Measurements from ENCODE around the gene WFDC11. TPM values are rescaled to one million over a fixed set of nuclear protein-coding genes. Genes with fewer than 3 reads are reported as not detected.

The WFDC11 gene
- polyA plus RNA-seq, 1 experiment: not detected

DNA sequence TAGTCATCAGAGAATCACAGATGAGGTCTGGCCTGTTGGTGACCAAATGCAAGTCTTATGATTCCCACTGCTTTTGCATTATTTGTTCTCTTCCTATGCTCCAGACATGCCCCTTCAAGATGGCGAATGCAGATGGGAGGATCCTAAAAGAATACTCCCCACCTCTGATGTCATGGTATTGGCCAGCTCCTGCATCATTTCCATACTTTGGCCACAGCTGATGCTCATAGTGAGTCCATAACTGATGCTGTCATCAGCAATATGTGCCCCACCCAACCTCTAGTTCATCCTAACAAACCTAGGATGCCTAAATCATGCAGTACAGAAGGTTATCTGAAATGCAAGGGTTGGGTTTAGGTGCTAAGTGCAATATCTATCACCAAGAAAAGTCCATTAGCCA lies 33.5 kb downstream of the WFDC11 start:
- H3K27me3 ChIP-seq (ENCODE audit: control insufficient read depth, insufficient read depth, low read length): no peaks in the 10 kb centered on the region
- H3K27ac ChIP-seq (ENCODE audit: low read depth, low read length): no peak overlapping the region
- ChIA-PET CTCF (no interaction called here), POLR2A (no interaction called here)
- TF ChIP-seq, protein P1, sequence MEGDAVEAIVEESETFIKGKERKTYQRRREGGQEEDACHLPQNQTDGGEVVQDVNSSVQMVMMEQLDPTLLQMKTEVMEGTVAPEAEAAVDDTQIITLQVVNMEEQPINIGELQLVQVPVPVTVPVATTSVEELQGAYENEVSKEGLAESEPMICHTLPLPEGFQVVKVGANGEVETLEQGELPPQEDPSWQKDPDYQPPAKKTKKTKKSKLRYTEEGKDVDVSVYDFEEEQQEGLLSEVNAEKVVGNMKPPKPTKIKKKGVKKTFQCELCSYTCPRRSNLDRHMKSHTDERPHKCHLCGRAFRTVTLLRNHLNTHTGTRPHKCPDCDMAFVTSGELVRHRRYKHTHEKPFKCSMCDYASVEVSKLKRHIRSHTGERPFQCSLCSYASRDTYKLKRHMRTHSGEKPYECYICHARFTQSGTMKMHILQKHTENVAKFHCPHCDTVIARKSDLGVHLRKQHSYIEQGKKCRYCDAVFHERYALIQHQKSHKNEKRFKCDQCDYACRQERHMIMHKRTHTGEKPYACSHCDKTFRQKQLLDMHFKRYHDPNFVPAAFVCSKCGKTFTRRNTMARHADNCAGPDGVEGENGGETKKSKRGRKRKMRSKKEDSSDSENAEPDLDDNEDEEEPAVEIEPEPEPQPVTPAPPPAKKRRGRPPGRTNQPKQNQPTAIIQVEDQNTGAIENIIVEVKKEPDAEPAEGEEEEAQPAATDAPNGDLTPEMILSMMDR (IDR thresholded peaks at IDR 0.05; ENCODE audit: low read depth, low read length): no peak
- no peak overlapping the region for H3K4me3 ChIP-seq (ENCODE audit: low read depth, low read length)
- H3K9me3 ChIP-seq (ENCODE audit: control insufficient read depth, insufficient read depth, low read length): no peaks in the 10 kb centered on the region
- no peak for DNase-seq (ENCODE audit: low read depth, low spot score)

DNA sequence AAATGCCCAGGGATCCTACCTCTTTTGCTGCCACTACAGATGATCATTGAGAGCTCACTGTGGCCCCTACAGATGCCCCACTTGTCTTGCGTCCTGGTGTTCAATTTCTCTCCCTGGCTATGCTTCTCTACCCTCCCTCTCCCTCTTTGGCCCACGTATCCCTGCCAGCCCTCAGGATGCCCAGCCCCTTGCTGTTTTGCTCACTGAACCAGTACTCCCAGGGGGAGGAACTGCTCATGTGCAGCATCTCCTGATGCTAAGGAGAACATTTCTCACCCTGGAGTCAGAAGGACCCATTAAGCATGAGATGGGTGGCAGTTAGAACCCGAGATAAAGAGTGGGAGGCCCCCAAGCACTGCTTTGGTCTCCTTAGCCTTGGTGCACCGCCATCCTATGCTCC lies 38.9 kb downstream of the WFDC11 start, which contains the start of gene WFDC9:
Gene WFDC9 (minus strand): TSS at position 101 of the 400 bp plus-strand sequence. CDS start 21,103 bp downstream, outside the sequence.
- TF ChIP-seq, protein P1 (IDR thresholded peaks at IDR 0.05; ENCODE audit: low read depth, low read length): no peak
- no peaks in the 10 kb centered on the region for H3K27me3 ChIP-seq (ENCODE audit: control insufficient read depth, insufficient read depth, low read length)
- no peak for DNase-seq (ENCODE audit: low read depth, low spot score)
- CTCF ChIA-PET: no interaction called here
- no peak within 1 kb of the TSS for H3K4me3 ChIP-seq (ENCODE audit: low read depth, low read length)
- POLR2A ChIA-PET: no interaction called here
- no peak within 1 kb of the TSS for H3K27ac ChIP-seq (ENCODE audit: low read depth, low read length)
- H3K9me3 ChIP-seq (ENCODE audit: control insufficient read depth, insufficient read depth, low read length): no peaks in the 10 kb centered on the region

DNA sequence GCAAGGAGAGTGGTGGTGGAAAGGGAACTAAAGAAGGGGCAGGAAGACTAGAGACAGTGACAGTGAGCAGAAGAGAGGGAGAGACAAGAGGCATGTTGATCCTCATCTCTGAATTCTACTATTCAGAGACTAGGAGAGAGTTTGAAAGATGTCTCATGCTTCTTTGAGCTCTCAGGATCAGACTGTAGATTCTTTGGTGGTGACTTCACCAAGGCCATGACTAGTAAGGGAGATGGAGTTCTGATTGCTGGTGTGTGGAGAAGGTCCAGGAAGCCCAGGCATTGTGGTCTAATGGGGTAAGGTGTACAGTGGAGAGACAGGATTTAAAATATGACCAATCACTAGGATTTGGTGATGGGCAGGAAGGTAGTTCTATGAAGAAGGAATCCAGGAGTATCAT lies 39.7 kb downstream of the WFDC11 start:
- DNase-seq (ENCODE audit: low read depth, low spot score): no peak
- POLR2A ChIA-PET: no interaction called here
- Histone ChIP-seq H3K27ac (ENCODE audit: low read depth, low read length) (no peak overlapping the region), H3K9me3 (ENCODE audit: control insufficient read depth, insufficient read depth, low read length) (no peaks in the 10 kb centered on the region), H3K4me3 (ENCODE audit: low read depth, low read length) (no peak overlapping the region), H3K27me3 (ENCODE audit: control insufficient read depth, insufficient read depth, low read length) (no peaks in the 10 kb centered on the region)
- TF ChIP-seq, protein P1 (IDR thresholded peaks at IDR 0.05; ENCODE audit: low read depth, low read length): no peak
- CTCF ChIA-PET: interaction anchor here (0.6 to 1.7 kb wide), 3 partner anchors 11 to 174 kb away, joined by 4 to 6 read pairs (median 4); no protein-coding TSS in a partner anchor

DNA sequence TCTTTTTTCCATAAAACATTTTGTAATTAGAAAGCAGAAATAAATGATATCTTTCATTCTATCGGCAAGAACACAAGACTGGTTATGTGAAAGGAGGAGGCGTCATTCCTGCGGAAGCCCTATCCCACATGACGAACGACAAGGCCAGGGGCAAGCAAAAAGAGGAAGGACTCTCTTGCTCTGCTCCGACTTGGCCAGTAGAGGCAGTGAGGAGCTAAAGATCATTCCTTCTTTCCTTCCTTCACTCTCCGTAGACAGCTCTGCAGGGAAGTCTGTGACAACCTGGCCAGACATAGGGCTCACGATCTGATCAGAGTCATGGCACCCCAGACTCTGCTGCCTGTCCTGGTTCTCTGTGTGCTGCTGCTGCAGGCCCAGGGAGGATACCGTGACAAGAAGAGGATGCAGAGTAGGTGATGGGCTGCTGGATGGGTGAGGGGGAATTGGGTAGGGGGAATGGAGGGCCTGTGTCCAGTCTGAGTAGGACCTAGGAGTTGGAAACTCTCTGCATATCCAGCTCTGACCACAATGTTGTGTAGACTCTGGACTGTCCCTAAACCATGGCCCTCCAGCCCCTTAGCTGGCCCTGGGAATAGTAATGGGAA lies 40.4 kb downstream of the WFDC11 start, which contains the start of gene WFDC10A:
Gene WFDC10A (plus strand): TSS at position 244 of the 605 bp plus-strand sequence. CDS start 75 bp downstream, at position 319.
- CTCF ChIA-PET: interaction anchor here (1.0 to 2.8 kb wide), 9 partner anchors 8 to 336 kb away, joined by 3 to 16 read pairs (median 5); no protein-coding TSS in a partner anchor
- no peak for DNase-seq (ENCODE audit: low read depth, low spot score)
- TF ChIP-seq, protein P1 (IDR thresholded peaks at IDR 0.05; ENCODE audit: low read depth, low read length): peak; percentile 75
- no peak within 1 kb of the TSS for H3K4me3 ChIP-seq (ENCODE audit: low read depth, low read length)
- no peaks in the 10 kb centered on the region for H3K9me3 ChIP-seq (ENCODE audit: control insufficient read depth, insufficient read depth, low read length)
- POLR2A ChIA-PET: no interaction called here
- H3K27ac ChIP-seq (ENCODE audit: low read depth, low read length): no peak within 1 kb of the TSS
- no peaks in the 10 kb centered on the region for H3K27me3 ChIP-seq (ENCODE audit: control insufficient read depth, insufficient read depth, low read length)

DNA sequence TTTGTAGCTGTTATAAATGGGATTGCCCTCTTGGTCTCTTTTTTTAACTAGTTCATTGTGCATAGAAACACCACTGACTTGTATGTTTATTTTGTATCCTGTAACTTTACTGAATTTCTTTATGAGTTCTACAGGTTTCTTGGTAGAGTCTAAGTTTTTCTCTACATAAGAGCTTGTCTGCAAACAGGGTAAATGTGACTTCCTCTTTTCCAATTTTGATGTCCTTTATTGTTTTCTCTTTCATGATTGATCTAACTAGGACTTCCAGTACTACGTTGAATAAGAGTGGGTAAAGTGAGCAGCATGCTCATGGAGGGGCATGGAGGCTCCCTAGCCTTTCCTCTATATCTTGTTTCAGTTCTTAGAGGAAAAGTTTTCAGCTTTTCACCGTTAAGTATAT lies 43.5 kb downstream of the WFDC11 start:
- TF ChIP-seq, protein P1 (IDR thresholded peaks at IDR 0.05; ENCODE audit: low read depth, low read length): no peak
- Histone ChIP-seq H3K9me3 (ENCODE audit: control insufficient read depth, insufficient read depth, low read length) (no peaks in the 10 kb centered on the region), H3K4me3 (ENCODE audit: low read depth, low read length) (no peak overlapping the region), H3K27me3 (ENCODE audit: control insufficient read depth, insufficient read depth, low read length) (no peaks in the 10 kb centered on the region), H3K27ac (ENCODE audit: low read depth, low read length) (no peak overlapping the region)
- ChIA-PET CTCF (interaction anchor here (1.1 kb wide), 1 partner anchor 145 kb away, joined by 3 read pairs; no protein-coding TSS in a partner anchor), POLR2A (no interaction called here)
- DNase-seq (ENCODE audit: low read depth, low spot score): no peak
